Astrocyte of the cerebellum (primary cell): ENCODE data around the gene PDZD7.
"Not testable (repeated sequence)": the region's sequence is repeated elsewhere in the genome, so short reads cannot be mapped to it uniquely, and the experiment has no call there.

Source experiments
- DNase-seq: peaks from one replicate; pipeline ENCODE4 v3.0.0-alpha.2; 2011; ENCODE audit warnings: low read depth
- H3K4me3 ChIP-seq: 2 replicates; pipeline ENCODE4 v1.5.1; 2011; ENCODE audit warnings: mild to moderate bottlenecking, low read depth, low read length, moderate library complexity
- in situ Hi-C: cut with HindIII; loops from 2 replicates; pipeline ENCODE4 v1.10.0; 2017; ENCODE audit warnings: low sequenced_read_pairs
- TF ChIP-seq, protein P1 (sequence below): IDR thresholded peaks from 2 replicates; pipeline ENCODE4 v1.5.1; 2012; ENCODE audit warnings: low read length, low read depth, moderate library complexity, mild to moderate bottlenecking; ENCODE audit errors: missing control alignments

Gene PDZD7

GRCh38 chr10:100978121-100978900 is 52.6 kb downstream of the PDZD7 start:
- TF ChIP-seq, protein P1, sequence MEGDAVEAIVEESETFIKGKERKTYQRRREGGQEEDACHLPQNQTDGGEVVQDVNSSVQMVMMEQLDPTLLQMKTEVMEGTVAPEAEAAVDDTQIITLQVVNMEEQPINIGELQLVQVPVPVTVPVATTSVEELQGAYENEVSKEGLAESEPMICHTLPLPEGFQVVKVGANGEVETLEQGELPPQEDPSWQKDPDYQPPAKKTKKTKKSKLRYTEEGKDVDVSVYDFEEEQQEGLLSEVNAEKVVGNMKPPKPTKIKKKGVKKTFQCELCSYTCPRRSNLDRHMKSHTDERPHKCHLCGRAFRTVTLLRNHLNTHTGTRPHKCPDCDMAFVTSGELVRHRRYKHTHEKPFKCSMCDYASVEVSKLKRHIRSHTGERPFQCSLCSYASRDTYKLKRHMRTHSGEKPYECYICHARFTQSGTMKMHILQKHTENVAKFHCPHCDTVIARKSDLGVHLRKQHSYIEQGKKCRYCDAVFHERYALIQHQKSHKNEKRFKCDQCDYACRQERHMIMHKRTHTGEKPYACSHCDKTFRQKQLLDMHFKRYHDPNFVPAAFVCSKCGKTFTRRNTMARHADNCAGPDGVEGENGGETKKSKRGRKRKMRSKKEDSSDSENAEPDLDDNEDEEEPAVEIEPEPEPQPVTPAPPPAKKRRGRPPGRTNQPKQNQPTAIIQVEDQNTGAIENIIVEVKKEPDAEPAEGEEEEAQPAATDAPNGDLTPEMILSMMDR = no peak
- H3K4me3 ChIP-seq = no peak overlapping the region
- no peak for DNase-seq
- in situ Hi-C loops = no loop called here

DNA sequence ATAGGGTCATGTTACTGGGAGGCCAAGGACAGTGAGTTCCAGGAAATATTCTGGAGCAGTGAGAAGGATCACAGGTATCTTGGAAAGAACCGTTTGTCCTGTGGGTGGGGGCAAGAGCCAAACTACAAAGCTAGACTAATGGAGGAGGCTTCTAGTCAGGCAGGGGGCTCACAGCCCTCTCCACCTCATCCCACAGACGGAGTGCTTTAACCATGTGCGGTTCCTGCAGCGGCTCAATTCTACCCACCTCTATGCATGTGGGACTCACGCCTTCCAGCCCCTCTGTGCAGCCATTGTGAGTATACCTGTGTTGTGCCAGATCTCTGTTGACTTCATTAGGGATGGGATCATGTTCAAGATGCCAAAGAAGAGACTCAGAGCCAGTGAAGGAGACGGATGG is 53.5 kb downstream of the PDZD7 start:
- no peak overlapping the region for H3K4me3 ChIP-seq
- in situ Hi-C loops = no loop called here
- TF ChIP-seq, protein P1 = no peak
- no peak for DNase-seq

DNA sequence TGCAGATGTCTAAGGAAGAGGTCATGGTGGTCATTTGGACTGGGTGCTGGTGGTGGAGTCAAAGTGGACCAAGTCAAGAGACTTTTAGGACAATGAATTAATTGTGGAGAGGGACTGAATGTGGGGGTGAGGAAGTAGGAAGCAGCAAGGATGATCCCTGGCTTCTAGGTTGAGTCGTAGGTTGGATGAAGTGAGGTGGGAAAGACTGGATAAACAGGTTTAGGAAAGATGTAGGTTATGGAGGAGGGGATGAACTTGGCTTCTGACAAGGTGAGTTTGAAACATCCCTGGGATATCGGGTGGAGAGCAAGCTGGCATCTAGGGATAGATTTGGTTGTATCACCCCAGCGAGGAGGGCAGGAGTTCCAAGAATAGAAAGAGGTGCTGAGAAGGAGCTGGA is 54.0 kb downstream of the PDZD7 start:
- TF ChIP-seq, protein P1 = no peak
- DNase-seq = no peak
- H3K4me3 ChIP-seq = no peak overlapping the region
- in situ Hi-C loops = no loop called here

GRCh38 chr10:100975397-100975796 is 55.5 kb downstream of the PDZD7 start:
- in situ Hi-C loops, DNase-seq, H3K4me3 ChIP-seq: not testable (repeated sequence)

DNA sequence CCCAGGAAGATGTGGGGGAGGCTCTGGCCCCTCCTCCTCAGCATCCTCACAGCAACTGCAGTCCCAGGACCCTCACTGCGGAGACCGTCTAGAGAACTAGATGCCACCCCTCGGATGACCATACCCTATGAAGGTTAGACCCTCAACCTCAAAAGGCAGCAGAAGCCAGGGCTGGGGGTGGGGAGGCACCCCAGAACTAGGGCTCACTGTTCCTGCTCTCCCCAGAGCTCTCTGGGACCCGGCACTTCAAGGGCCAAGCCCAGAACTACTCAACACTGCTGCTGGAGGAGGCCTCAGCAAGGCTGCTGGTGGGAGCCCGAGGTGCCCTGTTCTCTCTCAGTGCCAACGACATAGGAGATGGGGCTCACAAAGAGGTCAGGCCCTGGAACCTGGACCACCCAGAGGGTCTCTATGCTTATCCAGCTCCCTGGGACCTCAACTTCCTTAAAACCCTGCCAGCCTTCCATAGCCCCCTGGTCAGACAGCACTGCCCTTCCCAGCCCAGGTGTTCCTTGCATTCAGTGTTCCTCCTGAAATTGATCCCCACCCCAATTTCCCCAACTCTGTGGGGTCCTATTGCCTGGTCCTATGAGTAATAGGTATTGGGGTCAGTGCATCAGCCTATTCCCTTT is 57.9 kb downstream of the PDZD7 start:
- DNase-seq = no peak
- no peak overlapping the region for H3K4me3 ChIP-seq
- in situ Hi-C loops = no loop called here
- TF ChIP-seq, protein P1 = no peak

DNA sequence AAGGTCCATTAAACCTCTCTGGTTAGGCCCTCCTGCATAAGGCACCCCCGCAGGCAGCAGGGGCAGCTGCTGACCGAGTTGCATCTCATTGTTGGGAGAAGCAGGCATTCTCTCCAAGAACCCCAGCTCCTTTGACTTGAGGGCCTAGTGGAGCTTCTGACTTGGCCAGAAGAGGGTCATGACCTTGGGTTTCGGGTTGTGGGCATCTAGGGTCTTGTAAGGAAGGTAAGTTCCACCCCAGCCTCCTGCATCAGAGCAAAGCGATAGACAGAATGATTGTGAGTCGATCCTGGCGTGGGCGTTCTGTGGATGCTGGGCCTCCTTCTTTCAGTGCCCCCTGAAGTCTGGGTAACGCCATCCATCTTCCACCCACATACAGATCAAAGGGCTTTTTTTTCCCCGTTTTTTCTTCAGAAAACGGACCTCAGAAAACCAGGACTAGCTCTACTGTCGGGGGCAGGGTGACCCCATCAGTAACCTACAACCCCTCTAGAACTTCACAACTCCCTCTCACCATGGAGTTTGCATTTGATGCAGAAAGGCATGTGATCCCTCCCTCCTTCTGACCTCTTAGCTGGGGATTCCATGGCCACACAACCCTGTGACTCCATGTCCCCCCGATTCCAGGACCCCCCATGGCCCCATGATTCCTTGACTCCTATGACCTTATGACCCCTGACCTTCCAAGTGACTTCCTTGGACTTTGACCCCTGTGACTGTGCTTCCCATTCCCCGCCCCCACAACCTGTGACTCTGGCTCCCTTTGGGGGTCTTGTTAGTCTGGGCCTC is 58.6 kb downstream of the PDZD7 start:
- TF ChIP-seq, protein P1 = no peak
- in situ Hi-C loops = no loop called here
- no peak for DNase-seq
- no peak overlapping the region for H3K4me3 ChIP-seq
